HG02759 (cell line): ENCODE measurements around the gene PSME1.

Source experiments
- ATAC-seq: cut with Tn5 transposase; IDR thresholded peaks from one replicate; pipeline ENCODE4 v1.9.1; 2021; ENCODE audit warnings: mild to moderate bottlenecking, moderate library complexity; ENCODE audit not compliant: unreplicated experiment

Gene PSME1

GRCh38 chr14:24135834-24136683, at the start of gene PSME1:
Gene PSME1, plus strand, starts transcription at chr14:24136194. Its CDS starts 69 bp downstream, at chr14:24136263.
- ATAC-seq: peak; percentile 87

- no peak for ATAC-seq
These were observed 49.0 kb upstream of the PSME1 start for GRCh38 chr14:24087004-24087403.

DNA sequence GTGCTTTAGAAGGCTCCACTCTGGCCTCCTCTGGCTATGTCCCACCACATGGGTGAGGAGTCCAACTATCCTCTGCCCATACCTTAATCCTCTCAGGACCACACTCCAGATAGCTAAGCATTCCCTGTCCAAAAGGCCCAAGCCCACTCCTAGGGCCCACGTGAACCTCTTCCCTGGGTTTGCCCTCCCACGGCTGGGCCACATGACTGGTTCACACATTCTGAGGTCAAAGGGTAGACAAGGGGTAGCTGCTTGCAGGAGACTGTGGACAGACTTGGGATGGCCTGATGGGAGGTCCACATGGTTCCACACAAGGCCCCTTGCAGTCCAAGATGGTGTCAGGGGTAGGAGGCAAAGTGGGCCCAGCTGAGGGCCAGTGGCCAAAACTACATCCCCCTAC, 47.9 kb upstream of the PSME1 start:
- ATAC-seq: no peak

DNA sequence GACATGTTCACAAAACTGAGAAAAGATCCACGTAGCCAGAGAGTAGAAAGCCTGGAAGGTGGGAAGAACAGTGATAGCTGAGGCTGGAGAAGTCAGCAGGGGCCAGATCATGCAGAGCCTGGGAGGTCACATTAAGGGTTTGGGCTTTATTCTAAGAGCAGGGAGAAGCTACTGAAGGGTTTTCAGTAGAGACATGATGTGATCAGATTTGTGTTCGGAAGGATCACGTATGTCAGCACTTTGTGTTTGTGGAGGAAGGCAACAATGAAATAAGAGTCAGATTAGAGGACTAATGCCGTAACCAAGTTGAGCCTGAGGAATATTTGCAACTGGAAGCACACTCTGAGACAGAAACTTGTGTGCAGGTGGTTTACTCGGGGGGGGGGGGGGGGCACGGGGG, 46.1 kb upstream of the PSME1 start:
- ATAC-seq: no peak

DNA sequence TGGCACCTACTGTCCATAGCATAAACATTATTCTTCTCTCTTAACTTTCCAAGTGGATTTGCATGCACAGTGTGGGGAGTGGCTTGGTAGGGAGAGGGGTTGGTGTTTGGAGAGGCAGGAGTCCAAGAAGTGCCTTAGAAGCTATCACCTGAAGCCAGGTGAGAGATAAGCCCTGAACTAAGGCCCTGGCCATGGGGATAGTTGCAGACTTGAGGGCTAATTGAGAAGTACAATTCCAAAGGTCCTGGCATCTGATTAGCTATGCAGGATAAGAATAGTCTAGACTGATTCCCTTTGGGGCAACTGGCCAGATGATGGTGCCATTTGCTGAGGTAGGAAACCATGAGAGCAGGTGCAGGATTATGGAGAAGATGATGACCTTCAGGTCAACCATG, 43.9 kb upstream of the PSME1 start:
- no peak for ATAC-seq

- no peak for ATAC-seq
These were observed 43.3 kb upstream of the PSME1 start for GRCh38 chr14:24092505-24093206.

- no peak for ATAC-seq
These were observed 42.6 kb upstream of the PSME1 start for GRCh38 chr14:24093207-24093900.

GRCh38 chr14:24093901-24094840, 41.8 kb upstream of the PSME1 start, which contains the start of gene PCK2:
Gene PCK2, plus strand, starts transcription at chr14:24094311. Its CDS starts 95 bp downstream, at chr14:24094406.
- ATAC-seq: peak; percentile 49

DNA sequence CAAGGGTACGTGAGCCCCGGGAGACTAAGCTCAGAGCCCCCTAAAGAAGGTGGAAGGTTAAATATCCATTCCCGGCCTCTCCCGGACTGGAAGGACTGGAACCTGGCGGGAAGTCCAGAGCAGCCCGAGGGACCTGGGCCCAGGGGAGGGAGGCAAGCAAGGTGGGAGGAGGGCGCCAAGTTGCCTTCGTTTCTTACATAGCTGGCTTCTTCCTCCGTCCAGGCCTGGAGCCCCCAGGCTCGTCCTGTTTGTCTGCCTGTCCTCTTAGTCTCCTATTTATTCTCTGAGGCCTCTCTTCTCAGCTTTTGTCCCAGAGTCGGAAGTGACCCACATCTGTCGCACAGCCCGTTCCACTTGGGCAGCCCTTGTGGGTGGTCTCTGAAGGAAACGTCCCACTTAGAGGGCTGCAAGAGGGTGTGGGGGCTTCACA, 41.1 kb upstream of the PSME1 start:
- peak; percentile 1 for ATAC-seq

DNA sequence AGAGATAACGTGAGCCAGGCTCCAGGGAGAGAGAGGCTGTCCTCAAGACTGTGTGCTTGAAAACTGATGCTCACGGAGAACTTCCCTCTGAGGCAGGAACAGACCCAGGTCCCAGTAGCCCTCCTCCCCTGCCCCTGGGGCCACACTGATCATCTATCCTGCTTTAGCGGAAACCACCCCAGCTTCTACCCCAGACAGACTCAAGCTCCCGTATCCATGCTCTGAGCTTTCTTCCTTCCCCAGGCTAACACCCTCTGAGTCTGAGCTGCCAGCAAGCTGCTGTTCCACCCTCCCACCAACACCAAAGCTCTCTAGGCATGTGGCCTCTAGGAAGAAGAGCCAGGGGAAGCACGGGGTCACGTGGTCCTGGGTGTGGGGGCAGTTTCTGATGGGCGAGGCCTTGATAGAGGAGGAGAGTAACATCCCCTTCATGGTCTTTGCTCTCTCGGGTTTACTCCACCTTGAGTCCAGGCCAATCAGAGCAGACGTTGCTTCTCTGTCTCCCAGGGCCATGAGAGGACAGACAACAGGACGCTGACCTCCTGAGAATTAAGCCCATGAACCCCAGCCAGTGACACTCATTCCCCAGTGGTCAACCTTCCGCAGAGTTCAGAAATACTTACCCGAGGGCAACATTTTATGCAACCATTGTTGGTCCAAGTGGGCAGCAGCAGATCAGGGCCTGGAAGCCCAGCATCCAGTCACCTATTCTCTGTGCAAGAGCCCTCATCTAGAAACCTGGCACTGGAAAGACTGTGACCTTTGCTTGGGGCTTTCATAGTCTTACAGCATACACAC, 40.5 kb upstream of the PSME1 start:
- ATAC-seq: peak; percentile 74

DNA sequence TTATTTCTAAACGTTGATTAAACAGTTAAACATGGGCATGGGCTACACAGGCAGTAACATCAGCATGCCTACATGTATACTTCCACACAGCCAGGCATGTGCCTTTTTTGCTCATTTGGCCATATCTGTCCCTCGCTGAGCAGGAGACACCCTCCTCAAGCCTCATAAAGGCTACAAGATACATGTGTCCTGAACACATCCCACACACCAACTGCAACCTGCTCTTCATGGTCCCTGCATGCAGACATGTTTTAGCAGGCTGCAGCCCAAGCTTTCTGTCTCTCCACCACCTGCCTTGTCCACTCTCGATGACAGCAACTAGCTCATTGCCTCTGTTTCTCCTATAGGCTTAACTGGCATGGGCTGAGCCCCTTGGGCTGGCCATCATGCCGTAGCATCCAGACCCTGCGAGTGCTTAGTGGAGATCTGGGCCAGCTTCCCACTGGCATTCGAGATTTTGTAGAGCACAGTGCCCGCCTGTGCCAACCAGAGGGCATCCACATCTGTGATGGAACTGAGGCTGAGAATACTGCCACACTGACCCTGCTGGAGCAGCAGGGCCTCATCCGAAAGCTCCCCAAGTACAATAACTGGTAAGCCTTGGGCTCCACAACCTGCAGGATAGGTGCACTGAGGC, 39.3 kb upstream of the PSME1 start:
- ATAC-seq: no peak

- no peak for ATAC-seq
These were observed 37.6 kb upstream of the PSME1 start for GRCh38 chr14:24098229-24098926.

DNA sequence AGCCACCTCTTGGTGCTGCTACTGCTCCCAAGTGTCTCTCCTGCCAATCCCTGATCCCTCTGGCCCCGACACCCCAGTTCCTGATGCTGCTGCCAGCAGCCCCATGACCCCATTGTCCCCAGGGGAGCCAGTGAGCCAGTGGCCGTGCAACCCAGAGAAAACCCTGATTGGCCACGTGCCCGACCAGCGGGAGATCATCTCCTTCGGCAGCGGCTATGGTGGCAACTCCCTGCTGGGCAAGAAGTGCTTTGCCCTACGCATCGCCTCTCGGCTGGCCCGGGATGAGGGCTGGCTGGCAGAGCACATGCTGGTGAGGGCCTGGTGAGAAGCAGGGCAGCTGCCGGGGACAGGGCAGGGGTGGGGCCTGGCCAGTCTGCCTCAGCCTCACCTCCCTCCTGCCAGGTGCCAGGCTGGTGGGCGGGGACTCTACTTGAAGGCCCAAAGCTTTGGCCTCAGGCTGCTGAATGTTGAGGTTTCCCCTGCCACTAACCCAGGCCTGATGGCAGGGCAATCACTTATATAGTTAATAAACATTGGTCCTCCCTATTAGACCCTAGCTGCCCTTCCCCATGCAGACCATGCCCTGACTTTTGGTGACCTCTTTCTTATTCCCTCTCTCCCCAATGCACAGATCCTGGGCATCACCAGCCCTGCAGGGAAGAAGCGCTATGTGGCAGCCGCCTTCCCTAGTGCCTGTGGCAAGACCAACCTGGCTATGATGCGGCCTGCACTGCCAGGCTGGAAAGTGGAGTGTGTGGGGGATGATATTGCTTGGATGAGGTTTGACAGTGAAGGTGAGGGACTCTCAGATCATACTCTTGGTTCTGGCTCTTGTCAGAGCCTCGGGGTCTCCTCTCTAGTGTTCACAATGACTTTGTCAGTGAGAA, 36.8 kb upstream of the PSME1 start:
- ATAC-seq: no peak

DNA sequence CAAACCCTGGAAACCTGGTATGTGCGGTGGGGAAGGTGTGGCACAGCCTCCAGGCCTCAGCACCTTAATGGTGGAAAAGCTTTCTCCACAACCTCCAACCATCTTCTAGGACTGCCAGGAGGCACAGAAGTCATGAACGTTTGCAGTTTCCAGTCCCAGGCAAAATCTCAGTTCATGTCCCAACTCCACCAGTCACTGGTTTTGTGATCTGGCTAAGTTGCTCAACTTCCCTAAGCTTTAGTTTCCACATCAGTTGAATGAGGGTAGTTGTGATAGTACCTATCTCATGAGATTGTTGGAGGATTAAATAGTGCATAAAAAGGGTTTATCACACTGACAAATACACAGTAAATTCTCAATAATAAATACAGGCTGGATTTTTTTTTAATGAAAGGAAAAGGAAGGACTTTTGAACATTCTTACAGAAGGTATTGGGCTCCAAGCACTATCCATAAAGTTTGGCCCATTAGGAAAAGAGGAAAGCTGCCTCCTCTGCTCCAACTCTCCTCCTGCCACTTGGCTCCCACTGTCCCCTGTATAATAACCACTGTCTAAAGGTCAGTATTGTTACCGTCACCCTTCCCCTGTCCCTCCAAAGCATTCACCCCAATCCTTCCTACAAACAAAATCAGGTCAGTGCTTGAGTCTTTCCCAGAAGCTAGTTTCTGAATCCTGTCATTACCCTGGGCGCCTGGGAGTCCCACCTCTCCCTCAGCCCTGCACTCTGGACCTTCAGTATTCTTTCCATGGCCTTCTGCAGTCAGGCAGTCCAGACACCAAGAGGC, 35.6 kb upstream of the PSME1 start:
- ATAC-seq: no peak

- no peak for ATAC-seq
These were observed 35.0 kb upstream of the PSME1 start for GRCh38 chr14:24100982-24101494.

DNA sequence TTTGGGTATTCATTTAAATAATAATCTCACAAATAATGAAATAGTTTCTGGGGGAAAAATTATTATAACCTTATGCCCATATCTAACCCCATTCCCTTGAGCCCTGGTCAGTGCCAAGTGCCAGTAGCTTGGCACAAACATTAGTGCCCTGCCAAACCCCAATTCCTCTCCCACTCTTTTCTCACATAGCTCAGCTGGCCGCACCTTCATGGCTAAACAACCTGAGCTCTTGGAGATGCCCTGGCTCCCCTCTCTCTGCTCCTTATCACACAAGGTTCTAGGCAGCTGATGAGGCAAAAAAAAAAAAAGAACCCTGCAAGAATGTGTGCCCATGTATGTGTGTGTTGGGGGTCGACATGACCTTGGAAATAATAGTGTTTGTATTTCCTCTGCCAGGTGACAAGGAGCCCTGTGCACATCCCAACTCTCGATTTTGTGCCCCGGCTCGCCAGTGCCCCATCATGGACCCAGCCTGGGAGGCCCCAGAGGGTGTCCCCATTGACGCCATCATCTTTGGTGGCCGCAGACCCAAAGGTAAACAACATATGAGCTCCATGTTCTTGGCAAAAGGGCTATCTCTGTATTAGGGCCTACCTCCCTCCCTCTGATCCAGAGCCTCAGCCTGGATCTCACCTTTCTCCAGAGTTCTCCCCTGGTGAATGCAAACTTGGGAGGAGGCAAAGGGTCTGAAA, 33.5 kb upstream of the PSME1 start:
- no peak for ATAC-seq
